Measurements from ENCODE around the gene C16orf54. TPM values are rescaled to one million over a fixed set of nuclear protein-coding genes. Genes with fewer than 3 reads are reported as not detected.

Gene C16orf54
- total RNA-seq, 1 experiment from 2014 or later, result not detected

DNA sequence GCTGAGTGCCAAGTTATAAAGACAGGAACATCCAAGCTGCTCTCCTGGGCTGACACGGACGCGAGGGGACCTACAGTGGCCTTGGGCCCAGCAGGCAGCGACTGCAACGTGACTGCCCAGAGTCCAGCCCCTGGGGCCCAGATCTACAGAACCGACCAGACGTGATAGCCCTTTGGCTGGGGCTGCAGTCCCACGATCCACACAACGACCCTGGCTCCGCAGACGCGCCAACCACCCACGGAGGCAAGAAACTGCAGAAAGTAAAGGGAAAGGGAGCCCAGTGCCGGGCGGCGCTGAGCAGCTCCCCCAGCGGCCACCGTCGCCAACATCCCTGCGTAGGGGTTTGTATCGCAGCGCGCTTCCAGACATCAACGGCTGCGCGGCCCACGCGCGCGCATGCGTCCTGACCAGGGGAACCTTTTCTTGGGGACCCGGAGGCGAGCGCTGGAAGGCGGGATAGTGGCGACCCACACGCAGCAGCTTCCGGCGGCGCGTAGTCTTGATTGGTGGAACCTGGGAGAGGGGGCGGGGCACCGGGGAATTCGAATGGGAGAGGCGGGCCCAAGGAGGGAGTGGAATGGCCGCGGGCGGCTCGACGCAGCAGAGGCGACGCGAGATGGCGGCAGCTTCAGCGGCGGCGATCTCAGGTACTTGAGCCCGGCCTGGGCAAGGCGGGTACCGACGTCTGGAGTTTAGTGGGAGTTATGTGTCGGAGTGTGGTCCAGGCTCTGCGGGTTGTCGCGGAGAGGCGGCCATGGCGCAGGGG, 44.6 kb upstream of the C16orf54 start, which contains the start of gene KIF22:
Gene KIF22, plus strand, starts transcription at position 569 of the 766 bp plus-strand sequence. Its CDS starts 9 bp downstream, at position 578.
- H2BK5ac ChIP-seq (ENCODE audit: insufficient read length, low read length), result no peak within 1 kb of the TSS
- no peak within 1 kb of the TSS for H2BK15ac ChIP-seq (ENCODE audit: low read depth, low read length)
- H3K23ac ChIP-seq (ENCODE audit: insufficient read length, low read depth, low read length), result no peak within 1 kb of the TSS
- no peak within 1 kb of the TSS for H2BK120ac ChIP-seq (ENCODE audit: low read depth, low read length, poor library complexity, severe bottlenecking)
- peaks cover 5% of the 10 kb centered on the region for H3K23me2 ChIP-seq (ENCODE audit: insufficient read length, low read depth, low read length, poor library complexity, severe bottlenecking)
- H2BK12ac ChIP-seq (ENCODE audit: insufficient read length, low read depth, low read length), result no peak within 1 kb of the TSS
- H3K79me1 ChIP-seq (ENCODE audit: insufficient read depth, low read depth, low read length, poor library complexity, severe bottlenecking), result peaks cover 7% of the 10 kb centered on the region
- no peak within 1 kb of the TSS for H2AFZ ChIP-seq (ENCODE audit: low read length)
- peak within 1 kb of the TSS; percentile 80 for H3K18ac ChIP-seq (ENCODE audit: insufficient read length, low read depth, low read length)
- TF ChIP-seq, protein P1, sequence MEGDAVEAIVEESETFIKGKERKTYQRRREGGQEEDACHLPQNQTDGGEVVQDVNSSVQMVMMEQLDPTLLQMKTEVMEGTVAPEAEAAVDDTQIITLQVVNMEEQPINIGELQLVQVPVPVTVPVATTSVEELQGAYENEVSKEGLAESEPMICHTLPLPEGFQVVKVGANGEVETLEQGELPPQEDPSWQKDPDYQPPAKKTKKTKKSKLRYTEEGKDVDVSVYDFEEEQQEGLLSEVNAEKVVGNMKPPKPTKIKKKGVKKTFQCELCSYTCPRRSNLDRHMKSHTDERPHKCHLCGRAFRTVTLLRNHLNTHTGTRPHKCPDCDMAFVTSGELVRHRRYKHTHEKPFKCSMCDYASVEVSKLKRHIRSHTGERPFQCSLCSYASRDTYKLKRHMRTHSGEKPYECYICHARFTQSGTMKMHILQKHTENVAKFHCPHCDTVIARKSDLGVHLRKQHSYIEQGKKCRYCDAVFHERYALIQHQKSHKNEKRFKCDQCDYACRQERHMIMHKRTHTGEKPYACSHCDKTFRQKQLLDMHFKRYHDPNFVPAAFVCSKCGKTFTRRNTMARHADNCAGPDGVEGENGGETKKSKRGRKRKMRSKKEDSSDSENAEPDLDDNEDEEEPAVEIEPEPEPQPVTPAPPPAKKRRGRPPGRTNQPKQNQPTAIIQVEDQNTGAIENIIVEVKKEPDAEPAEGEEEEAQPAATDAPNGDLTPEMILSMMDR (conservative IDR thresholded peaks at IDR 0.05), result peak; percentile 77
- no CpG with 5 or more reads among the region's 67 CpGs for WGBS (ENCODE audit: extremely low coverage, insufficient read length, low lambda C conversion rate)
- no peak within 1 kb of the TSS for H3K27ac ChIP-seq (ENCODE audit: insufficient read length, low read depth, low read length)
- peaks cover 8% of the 10 kb centered on the region for H3K27me3 Mint-ChIP-seq (ENCODE audit: low read depth)
- H3K27ac Mint-ChIP-seq, result peak within 1 kb of the TSS; percentile 95 to 100 (median 96)
- H3K9ac ChIP-seq (ENCODE audit: extremely low read depth, insufficient read length, low read length), result peak within 1 kb of the TSS; percentile 73
- H3K56ac ChIP-seq (ENCODE audit: insufficient read length, low read depth, low read length), result no peak within 1 kb of the TSS
- H3T11ph ChIP-seq (ENCODE audit: low read length), result no peak within 1 kb of the TSS
- H3K4me1 ChIP-seq (ENCODE audit: insufficient read depth, low read length), result no peaks in the 10 kb centered on the region; the same call in 1 of the 2 replicates
- no peaks in the 10 kb centered on the region for H4K20me1 ChIP-seq (ENCODE audit: control insufficient read depth, insufficient read depth, insufficient read length)
- peak within 1 kb of the TSS; percentile 71 for H3K4me2 ChIP-seq (ENCODE audit: insufficient read depth, insufficient read length, low read length)
- DNase-seq, result peak; percentile 99
- no peaks in the 10 kb centered on the region for H3K9me3 Mint-ChIP-seq
- no peaks in the 10 kb centered on the region for H3K27me3 ChIP-seq (ENCODE audit: insufficient read depth, low read length)
- peak within 1 kb of the TSS; percentile 30 for H4K5ac ChIP-seq (ENCODE audit: insufficient read length, low read depth, low read length)
- H3K4me3 Mint-ChIP-seq, result peak within 1 kb of the TSS; percentile 97 to 98
- no peak within 1 kb of the TSS for H2BK20ac ChIP-seq (ENCODE audit: low read depth, low read length, poor library complexity, severe bottlenecking)
- H4K91ac ChIP-seq (ENCODE audit: insufficient read length, low read depth, low read length), result no peak within 1 kb of the TSS
- H3K4me1 Mint-ChIP-seq, result peaks cover 25 to 29% of the 10 kb centered on the region in 2 experiments
- no peak within 1 kb of the TSS for H4K8ac ChIP-seq (replicated peaks; ENCODE audit: insufficient read length, low read depth, low read length)
- peak within 1 kb of the TSS; percentile 81 for H3K14ac ChIP-seq (ENCODE audit: insufficient read depth, low read length)
- H3K4ac ChIP-seq (ENCODE audit: low read depth, low read length), result no peak within 1 kb of the TSS
- no peaks in the 10 kb centered on the region for H3K9me3 ChIP-seq (ENCODE audit: control insufficient read depth, low read depth, low read length)
- peaks cover 36% of the 10 kb centered on the region for H3K79me2 ChIP-seq (ENCODE audit: insufficient read depth, low read length)
- H2AK5ac ChIP-seq (ENCODE audit: insufficient read length, low read length), result no peak within 1 kb of the TSS
- peaks cover 14 to 33% (median 22%) of the 10 kb centered on the region in 3 experiments for H3K36me3 Mint-ChIP-seq (ENCODE audit: insufficient read depth in 1 of 3, low read depth in 3 of 3)

Measured in H9 (cell line).